Spleen (tissue), 11 donors: Measurements from ENCODE around the gene SMAD3. TPM values are rescaled to one million over a fixed set of nuclear protein-coding genes. Genes with fewer than 3 reads are reported as not detected.

Source experiments
- DNase-seq: peaks from one replicate; pipeline ENCODE4 v3.0.0-alpha.2; 2020
- H3K27ac ChIP-seq, 8 donors: fragments of 200-600 bp; sonication (generic) in 7 of 8; 1 replicate in 4 of 8; 2 replicates in 4 of 8; pipeline versions ENCODE4 v1.5.0 to v1.8.0; 2016 to 2021; ENCODE audit warnings: inconsistent platforms in 4 of 8, mild to moderate bottlenecking in 4 of 8, moderate library complexity in 1 of 8
- H3K27me3 ChIP-seq, 7 donors: fragments of 200-600 bp; sonication (generic) in 6 of 7; replicated peaks in 1 of 7; 1 replicate in 4 of 7; 2 replicates in 3 of 7; pipeline versions ENCODE4 v1.5.0 to v1.8.0; 2016 to 2021; ENCODE audit warnings: inconsistent platforms in 3 of 7, mild to moderate bottlenecking in 1 of 7
- H3K36me3 ChIP-seq, 6 donors: fragments of 200-600 bp; sonication (generic) in 5 of 6; 1 replicate in 4 of 6; 2 replicates in 2 of 6; pipeline versions ENCODE4 v1.5.0 to v1.8.0; 2016 to 2021; ENCODE audit warnings: inconsistent platforms in 2 of 6
- H3K4me1 ChIP-seq, 6 donors: fragments of 200-600 bp; sonication (generic) in 5 of 6; 1 replicate in 3 of 6; 2 replicates in 3 of 6; pipeline versions ENCODE4 v1.5.0 to v1.8.0; 2016 to 2021; ENCODE audit warnings: inconsistent platforms in 3 of 6
- H3K4me3 ChIP-seq, 8 donors: fragments of 200-600 bp; sonication (generic) in 7 of 8; 1 replicate in 4 of 8; 2 replicates in 4 of 8; pipeline versions ENCODE4 v1.5.0 to v1.8.0; 2016 to 2021; ENCODE audit warnings: inconsistent platforms in 4 of 8, mild to moderate bottlenecking in 4 of 8, moderate library complexity in 2 of 8
- H3K9me3 ChIP-seq, 8 donors: fragments of 200-600 bp; sonication (generic) in 7 of 8; 1 replicate in 4 of 8; 2 replicates in 4 of 8; pipeline versions ENCODE4 v1.5.0 to v1.8.0; 2016 to 2021; ENCODE audit warnings: inconsistent platforms in 4 of 8
- CTCF ChIP-seq, 11 experiments: fragments of 200-600 bp in 7 of 11; fragments of 450-650 bp in 4 of 11; sonication (generic) in 4 of 11; IDR thresholded peaks in 8 of 11; conservative IDR thresholded peaks in 3 of 11; 1 replicate in 7 of 11; 2 replicates in 4 of 11; pipeline versions ENCODE4 v1.4.0 to v1.8.0; 2016 to 2021; ENCODE audit warnings: antibody characterized with exemption in 11 of 11, inconsistent platforms in 4 of 11, mild to moderate bottlenecking in 1 of 11
- POLR2A ChIP-seq, 3 donors: fragments of 450-650 bp; IDR thresholded peaks; one replicate each; pipeline ENCODE4 v1.5.1; 2017; ENCODE audit warnings: antibody characterized with exemption in 3 of 3, mild to moderate bottlenecking in 1 of 3
- POLR2AphosphoS5 ChIP-seq, 3 donors: sonication (generic); formaldehyde crosslinking; IDR thresholded peaks; one replicate each; pipeline ENCODE4 v1.5.1; 2017; ENCODE audit warnings: antibody characterized with exemption in 3 of 3
- WGBS, 5 donors: extraction: QIAGEN DNeasy Blood & Tissue Kit in 3 of 5; methylation state at CpG; one replicate each; pipeline versions ENCODE4 v1.1.5 to v1.1.7; 2013 to 2018; 5-methylcytosine and 5-hydroxymethylcytosine counted together
- intact Hi-C: fragments of 100-400 bp; cut with DNase I; formaldehyde crosslinking; loops from one replicate; pipeline ENCODE4 v1.15.0; 2023; ENCODE audit warnings: low total_unique reads
- polyA plus RNA-seq, 3 donors: library from polyadenylated mRNA; stranded (reverse); fragments of 200-250 nt; gene quantifications; one replicate each; pipeline ENCODE4 v1.2.1, GENCODE V29; 2013
- total RNA-seq, 7 donors: library from RNA; depleted of rRNA in 3 of 7; stranded (reverse); fragments of >200 nt in 3 of 7; fragmentation: NEBNext Ultra II Directional in 4 of 7; extraction: Animal tissue kit (Norgen Biotek cat#: 25700) in 4 of 7; gene quantifications; one replicate each; pipeline versions ENCODE4 v1.1.0 to v1.2.1, GENCODE V29; 2016 to 2021
- donor health status: healthy with polysubstance abuse.
- donor health status: DM: no; HTN: no; CAD: no; lungs with moderate emphysema.
- donor health status: DM: no; HTN: no; CAD: no.
- donor health status: Bipolar disorder and iron deficiency.
- donor health status: healthy.
- donor health status: DM: no; HTN: no; CAD: no.
- donor health status: DM: yes; HTN: yes; CAD: no.

Gene SMAD3
- total and polyA plus RNA-seq, 10 donors, result 8.3 to 78.4 (median 33.7) TPM

GRCh38 chr15:67049351-67050044 lies 15.9 kb upstream of the SMAD3 start:
- Histone ChIP-seq H3K9me3 (no peaks in the 10 kb centered on the region), H3K36me3 (no peaks in the 10 kb centered on the region), H3K4me3 (no peak overlapping the region), H3K27ac (peak overlapping the region in 6 of 8 donors; percentile 27 to 55 (median 38)), H3K27me3 (no peaks in the 10 kb centered on the region), H3K4me1 (peaks cover 3 to 42% (median 27%) of the 10 kb centered on the region in 6 donors)
- TF ChIP-seq CTCF (IDR thresholded peaks at IDR 0.05 in 8 of 11, conservative IDR thresholded peaks at IDR 0.05 in 3 of 11) (no peak), POLR2AphosphoS5 (IDR thresholded peaks at IDR 0.05) (peak in 2 of 3 donors; percentile 23 to 46), POLR2A (IDR thresholded peaks at IDR 0.05) (no peak)
- 55 to 74% (median 73%) methylated on average over 6 of the region's 6 CpGs for WGBS, 5 donors
- DNase-seq, result no peak
- intact Hi-C loops, result no loop called here

DNA sequence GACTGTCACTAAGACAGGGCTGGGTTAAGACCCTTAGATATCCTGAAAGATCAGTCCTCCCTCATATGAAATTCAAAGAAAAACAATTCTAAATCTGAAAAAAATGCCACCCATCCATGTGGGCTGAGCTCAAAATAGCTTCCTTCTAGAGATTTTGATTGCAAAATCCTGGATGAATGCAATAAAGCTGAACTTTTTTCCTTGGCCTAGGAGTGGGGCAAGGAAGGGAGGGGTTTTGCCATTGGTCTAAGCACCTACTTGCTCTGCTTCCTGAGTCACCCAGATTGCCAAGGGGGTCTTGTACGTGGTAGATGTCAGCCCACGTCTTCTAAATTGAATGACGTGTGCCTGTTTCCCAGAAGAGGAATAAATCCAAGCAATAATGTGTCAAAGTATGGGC lies 15.3 kb upstream of the SMAD3 start:
- Histone ChIP-seq H3K9me3 (no peaks in the 10 kb centered on the region), H3K4me3 (no peak overlapping the region), H3K27ac (peak overlapping the region in 5 of 8 donors; percentile 27 to 55 (median 42)), H3K4me1 (peaks cover 3 to 36% (median 26%) of the 10 kb centered on the region in 6 donors), H3K27me3 (no peaks in the 10 kb centered on the region), H3K36me3 (no peaks in the 10 kb centered on the region)
- DNase-seq, result no peak
- intact Hi-C loops, result no loop called here
- TF ChIP-seq CTCF (IDR thresholded peaks at IDR 0.05 in 8 of 11, conservative IDR thresholded peaks at IDR 0.05 in 3 of 11) (no peak), POLR2A (IDR thresholded peaks at IDR 0.05) (no peak), POLR2AphosphoS5 (IDR thresholded peaks at IDR 0.05) (no peak)
- 31 to 73% (median 41%) methylated on average over 3 of the region's 3 CpGs for WGBS, 5 donors

DNA sequence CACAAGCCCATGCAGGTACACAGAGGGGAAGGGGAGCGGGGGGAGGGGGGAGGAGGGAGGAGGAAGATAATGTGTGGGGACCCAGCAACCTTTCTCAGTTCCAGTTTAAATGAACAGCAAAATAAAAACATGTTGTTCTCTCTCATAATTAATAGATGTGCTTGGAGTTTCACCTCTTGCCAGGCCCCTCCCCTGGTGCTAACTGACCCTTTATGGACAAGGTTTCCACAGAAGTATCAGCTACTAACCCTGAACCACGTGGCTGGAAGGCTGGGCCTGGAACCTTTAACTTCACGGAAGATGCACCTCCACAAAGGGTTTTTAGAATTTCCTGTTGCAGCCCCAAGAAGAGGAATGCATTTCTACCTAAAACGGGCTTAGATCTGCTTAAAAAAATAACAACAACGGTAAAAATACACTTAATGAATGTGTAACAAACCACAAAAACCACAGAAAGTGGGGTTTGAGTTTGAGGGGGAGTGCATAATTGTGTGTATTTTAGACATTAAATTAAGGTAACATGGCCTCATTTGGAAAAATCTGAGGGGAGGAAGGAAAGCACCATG lies 14.8 kb upstream of the SMAD3 start:
- no peak overlapping the region for H3K4me3 ChIP-seq
- no peaks in the 10 kb centered on the region for H3K27me3 ChIP-seq
- peak overlapping the region in 5 of 8 donors; percentile 21 to 55 (median 42) for H3K27ac ChIP-seq
- WGBS, 5 donors, result 14 to 33% (median 23%) methylated on average over 4 of the region's 5 CpGs
- TF ChIP-seq POLR2A (IDR thresholded peaks at IDR 0.05), result no peak
- H3K9me3 ChIP-seq, result no peaks in the 10 kb centered on the region
- intact Hi-C loops, result no loop called here
- H3K36me3 ChIP-seq, result no peaks in the 10 kb centered on the region
- no peak for DNase-seq
- peaks cover 3 to 37% (median 25%) of the 10 kb centered on the region in 6 donors for H3K4me1 ChIP-seq

GRCh38 chr15:67051088-67052045 lies 14.0 kb upstream of the SMAD3 start:
- H3K4me3 ChIP-seq, result no peak overlapping the region
- peaks cover 3 to 45% (median 26%) of the 10 kb centered on the region in 6 donors for H3K4me1 ChIP-seq
- intact Hi-C loops, result no loop called here
- DNase-seq, result no peak
- no peaks in the 10 kb centered on the region for H3K27me3 ChIP-seq
- TF ChIP-seq POLR2AphosphoS5 (IDR thresholded peaks at IDR 0.05), result no peak
- no peak for TF ChIP-seq POLR2A (IDR thresholded peaks at IDR 0.05)
- no peak for TF ChIP-seq CTCF (IDR thresholded peaks at IDR 0.05 in 8 of 11, conservative IDR thresholded peaks at IDR 0.05 in 3 of 11)
- 85 to 94% (median 91%) methylated on average over 6 of the region's 6 CpGs for WGBS, 5 donors
- H3K9me3 ChIP-seq, result no peaks in the 10 kb centered on the region
- H3K27ac ChIP-seq, result peak overlapping the region in 4 of 8 donors; percentile 21 to 55 (median 44)
- H3K36me3 ChIP-seq, result no peaks in the 10 kb centered on the region
